Stimulated activated CD4-positive, alpha-beta T cell treated with anti-CD3 and anti-CD28 coated beads, Interleukin-4, amount 100 ng/mL, for 1 hour (primary cell): Measurements from ENCODE around the gene PDE5A.
"Not testable (repeated sequence)": the region's sequence is repeated elsewhere in the genome, so short reads cannot be mapped to it uniquely, and the experiment has no call there.

Source experiments
- DNase-seq: peaks from one replicate; pipeline ENCODE4 v3.0.0-alpha.2; 2020

Gene PDE5A

DNA sequence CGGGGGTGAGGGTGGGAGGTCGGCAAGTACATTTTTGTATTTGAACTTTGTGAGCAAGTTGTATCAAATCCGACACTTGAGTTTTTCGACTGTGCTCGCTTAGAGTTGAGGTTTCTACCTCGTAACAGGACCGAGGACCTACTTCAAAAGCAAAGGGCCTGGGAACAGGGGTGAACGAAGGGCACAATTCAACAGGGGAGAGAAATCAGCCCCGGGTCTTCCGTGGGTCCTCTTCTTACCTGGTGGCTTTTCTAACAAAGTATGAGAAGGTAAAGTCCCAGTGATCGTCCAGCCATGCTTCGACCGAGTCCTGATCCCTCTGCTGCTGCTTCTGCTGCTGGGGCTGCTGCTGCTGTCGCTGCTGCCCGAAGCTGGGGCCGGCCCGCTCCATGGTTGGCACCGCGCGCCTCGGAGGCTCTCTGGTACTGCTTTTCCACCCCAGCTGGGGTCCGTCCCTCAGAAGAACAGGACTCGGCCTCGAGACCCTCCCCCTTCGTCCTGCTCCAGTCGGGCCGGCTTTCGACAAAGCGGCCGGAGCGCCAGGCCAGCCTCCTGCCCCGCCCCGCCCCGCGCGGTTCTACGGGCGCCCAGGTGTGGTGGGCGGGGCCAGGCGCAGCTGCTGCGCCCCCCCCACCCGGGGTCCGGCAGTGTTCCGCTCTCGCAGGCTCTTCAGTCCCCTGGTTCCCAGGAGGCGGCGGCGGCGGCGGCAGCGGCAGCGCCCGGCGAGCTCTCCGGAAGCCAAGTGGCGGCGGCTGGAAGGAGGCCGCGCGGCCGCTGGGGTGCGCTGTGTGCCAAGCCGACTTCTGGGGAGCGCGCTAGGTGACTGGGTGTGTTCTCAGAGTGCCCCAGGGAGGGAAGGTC, at the start of gene PDE5A:
Gene PDE5A, minus strand, starts transcription at position 524 of the 861 bp plus-strand sequence. Its CDS starts 133 bp downstream, at position 391.
- DNase-seq, result peak; percentile 81

DNA sequence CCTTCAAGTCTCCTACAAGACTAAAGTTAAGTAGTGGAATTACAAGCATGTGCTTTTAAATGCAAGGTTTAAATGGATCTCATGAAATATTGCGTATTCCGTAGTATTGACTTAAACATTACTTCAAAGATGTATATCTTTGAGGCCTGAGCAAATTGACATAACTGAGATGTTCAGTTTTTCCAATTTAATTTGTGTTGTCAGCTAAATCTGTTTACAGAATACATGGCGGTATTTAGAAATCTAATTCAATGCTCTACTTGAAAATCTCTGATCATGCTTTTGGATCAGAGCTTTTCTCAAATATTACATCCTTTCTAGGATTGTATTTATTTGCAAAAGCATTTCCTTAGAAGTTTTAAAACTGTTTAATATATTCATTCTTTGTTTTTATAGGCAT, 47.5 kb upstream of the PDE5A start:
- no peak for DNase-seq

DNA sequence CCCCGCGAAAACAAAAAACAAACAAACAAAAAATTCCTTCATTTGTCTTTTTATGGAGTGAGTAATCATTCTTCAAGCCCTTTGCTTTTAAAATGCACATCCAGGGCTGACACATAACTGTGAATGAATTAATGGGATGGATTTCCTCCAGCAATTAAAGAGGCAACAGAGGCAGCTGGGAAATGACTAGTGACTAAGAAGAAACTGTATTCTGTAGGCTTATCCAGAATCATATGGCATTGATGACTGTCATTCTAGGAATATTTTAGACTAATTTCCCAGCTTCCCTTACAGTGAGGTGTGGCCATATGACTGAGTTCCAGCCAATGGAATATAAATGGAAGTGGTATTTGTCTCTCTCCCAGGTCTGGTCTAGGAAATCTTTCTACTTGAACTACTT, 46.8 kb upstream of the PDE5A start:
- DNase-seq, result no peak

GRCh38 chr4:119672938-119673337, 44.3 kb upstream of the PDE5A start:
- DNase-seq, result no peak

DNA sequence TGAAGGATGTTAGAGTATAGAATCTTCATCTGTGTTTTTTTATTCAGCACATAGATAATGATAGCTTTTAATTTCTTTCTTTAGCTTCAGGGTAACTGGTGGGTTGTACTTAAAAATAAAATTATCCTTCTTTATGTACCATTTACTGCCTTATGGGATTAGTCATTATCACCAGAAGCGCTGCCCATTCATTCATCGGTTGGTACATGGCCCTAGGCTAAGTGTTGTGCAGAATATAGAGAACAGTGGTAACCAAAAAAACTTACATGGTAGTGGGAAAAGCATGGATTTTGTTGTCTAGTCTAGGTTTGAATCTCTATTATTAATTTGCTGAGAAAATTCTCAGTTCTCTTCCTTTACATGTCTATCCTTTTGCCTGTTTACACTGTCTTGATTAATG, 43.5 kb upstream of the PDE5A start:
- DNase-seq, result no peak

- no peak for DNase-seq
Observed at GRCh38 chr4:119671205-119671604, 42.6 kb upstream of the PDE5A start.

DNA sequence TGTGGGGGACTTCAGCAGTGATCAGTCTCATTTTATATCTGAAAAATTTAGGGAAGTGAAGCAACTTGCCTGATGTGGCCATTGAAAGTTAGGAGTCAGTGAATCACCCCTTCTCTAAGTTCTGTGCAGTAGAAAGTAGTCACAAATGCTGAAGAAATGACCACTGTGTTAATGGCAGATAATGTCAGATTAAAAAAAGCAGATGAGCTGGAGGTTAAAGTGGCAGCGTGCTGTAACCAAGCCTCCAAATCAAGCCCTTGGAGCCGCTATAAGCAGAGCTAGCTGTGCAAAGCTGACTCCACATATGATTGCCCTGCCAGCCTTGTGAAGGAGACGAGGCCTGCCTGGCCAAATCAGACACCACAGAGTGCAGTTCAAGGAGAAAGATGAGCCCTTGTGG, 39.2 kb upstream of the PDE5A start:
- no peak for DNase-seq

DNA sequence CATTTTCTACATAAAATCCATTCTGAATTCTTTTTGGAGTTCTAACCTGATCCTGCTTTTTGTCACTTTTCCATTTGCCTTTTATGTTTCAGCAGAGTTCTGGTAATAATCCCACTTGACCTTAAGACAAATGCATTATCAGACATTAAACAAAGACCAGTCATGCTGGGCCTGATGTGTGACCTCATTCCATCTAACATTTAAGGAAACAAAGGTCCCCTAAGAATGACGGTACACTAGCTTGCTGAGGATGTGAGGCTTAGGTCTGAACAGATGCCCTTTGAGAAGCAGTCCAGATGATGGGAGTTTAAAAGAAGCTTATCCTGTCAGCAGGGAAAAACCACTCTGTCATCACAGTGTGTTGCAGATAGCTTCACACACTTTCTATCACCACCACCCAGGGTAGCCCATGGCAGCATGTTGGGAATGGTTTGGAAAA, 38.1 kb upstream of the PDE5A start:
- DNase-seq, result no peak

DNA sequence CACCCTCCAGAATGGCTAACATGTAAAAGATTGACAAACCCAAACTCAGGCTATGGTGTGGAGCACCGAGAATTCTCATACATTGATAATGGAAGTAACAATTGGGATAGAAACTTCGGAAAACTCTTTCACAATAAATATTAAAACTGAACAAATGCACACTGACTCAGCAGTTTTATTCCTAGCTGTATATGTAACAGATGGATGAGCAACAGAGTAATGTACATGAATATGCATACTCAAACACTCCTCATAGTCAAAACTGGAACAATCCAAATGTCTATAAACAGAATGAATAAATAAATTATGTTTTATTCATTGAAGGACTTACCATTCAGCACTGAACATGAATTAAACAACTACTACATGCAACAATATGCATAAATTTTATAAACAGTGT, 37.1 kb upstream of the PDE5A start:
- no peak for DNase-seq

DNA sequence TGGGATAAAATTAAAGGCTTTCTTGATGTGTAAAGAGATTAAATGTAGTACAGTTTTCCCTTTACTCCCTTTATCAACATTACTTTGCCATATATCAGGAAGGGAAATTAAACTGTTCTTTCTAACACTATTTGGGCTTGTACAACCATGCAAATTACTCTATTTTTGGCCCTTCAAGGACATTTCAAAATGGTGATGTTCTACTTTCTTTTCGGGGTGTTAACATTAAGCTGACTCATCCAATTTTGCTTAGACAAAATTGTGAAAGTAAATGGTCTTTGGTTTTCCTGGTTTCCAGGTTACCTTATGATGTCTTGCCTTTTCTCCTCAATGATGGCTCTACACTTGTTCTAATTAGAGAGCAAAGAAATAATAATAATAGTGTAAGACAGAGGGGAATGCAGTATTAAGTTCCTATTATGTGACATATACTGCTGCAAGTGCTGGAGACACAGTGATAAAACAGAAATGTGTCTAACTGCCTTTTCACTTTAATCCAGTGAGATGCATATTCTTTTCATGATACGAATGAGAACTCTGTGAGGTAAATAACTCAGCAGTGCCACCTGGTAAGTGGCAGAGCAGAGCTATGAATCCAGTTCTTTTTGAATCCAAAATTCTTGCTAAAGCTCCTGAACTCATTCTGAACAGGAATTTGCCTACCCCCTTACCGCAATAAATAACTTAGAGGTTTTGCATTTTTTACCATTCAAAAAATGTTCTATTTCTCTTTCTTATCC, 35.7 kb upstream of the PDE5A start:
- no peak for DNase-seq

DNA sequence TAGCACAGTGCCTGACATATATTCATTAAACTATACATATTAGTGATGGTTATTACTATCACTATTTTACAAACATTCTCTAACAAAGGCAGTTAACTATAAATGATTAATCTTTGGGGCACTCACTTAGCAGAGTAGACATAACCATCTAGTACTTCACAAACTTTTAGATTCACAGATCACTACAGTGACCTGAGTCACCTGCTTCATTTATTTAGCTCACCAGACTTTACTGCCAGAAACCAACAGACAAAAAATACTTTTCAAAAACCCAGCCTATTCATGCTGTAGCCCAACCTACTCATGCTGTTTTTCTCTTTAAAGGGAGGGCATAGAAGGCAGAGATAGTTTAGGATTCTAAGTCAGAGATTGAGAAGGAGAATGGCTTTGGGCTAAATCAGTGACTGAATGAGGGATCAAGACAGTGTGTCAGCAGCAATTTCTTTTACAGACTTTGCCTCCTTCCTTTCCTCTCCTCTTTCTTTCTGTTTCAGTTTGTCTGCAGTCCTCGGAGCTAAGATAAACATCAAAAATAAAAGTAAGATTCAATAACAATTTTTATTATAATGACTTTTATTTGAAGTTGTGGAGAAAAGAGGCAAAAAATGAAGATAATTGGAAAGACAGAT, 34.7 kb upstream of the PDE5A start:
- DNase-seq, result no peak

- not testable (repeated sequence) for DNase-seq
Observed at GRCh38 chr4:119662612-119663011, 34.0 kb upstream of the PDE5A start.

DNA sequence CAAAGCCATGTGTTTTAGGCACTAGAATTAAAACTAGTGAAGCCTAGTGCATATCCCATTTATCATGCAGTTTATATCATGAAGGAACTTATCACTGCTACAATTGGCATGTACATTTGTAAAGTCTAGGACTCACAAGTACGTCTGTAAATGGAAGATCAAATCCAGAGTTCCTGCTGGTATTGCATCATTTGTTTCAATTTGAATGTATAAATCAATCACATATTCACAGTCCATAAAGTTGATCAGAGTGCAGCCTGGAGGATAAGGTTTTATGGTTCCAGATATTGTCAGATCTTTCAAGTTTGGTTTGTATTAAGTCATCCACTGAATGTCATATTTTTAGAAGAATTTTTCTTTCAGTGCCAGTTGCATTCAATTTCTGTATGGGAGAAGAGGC, 32.6 kb upstream of the PDE5A start:
- no peak for DNase-seq

DNA sequence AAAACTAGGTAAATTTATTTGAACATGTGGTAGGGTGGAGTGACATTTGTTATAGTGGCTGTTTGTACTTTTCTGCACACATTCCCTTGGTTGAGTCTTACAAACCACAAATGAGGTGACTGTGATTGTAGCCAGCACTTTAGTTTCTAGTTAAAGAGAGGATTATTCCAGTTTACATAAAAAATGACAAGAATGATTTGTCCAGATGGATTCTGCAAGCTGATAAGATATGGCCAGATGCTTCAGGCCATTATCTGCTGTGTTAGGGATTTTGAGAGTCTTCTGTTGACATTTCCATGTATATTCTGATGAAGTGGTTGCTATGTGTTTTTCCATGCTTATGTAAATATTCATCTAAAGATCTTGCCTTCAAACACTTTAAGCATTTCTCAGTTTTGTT, 31.0 kb upstream of the PDE5A start:
- no peak for DNase-seq

GRCh38 chr4:119657111-119657611, 28.6 kb upstream of the PDE5A start:
- no peak for DNase-seq

- no peak for DNase-seq
Observed at GRCh38 chr4:119656342-119656741, 27.7 kb upstream of the PDE5A start.

- DNase-seq, result no peak
Observed at GRCh38 chr4:119655111-119655837, 26.7 kb upstream of the PDE5A start.

GRCh38 chr4:119653990-119654389, 25.4 kb upstream of the PDE5A start:
- DNase-seq, result no peak

GRCh38 chr4:119652998-119653397, 24.4 kb upstream of the PDE5A start:
- no peak for DNase-seq

DNA sequence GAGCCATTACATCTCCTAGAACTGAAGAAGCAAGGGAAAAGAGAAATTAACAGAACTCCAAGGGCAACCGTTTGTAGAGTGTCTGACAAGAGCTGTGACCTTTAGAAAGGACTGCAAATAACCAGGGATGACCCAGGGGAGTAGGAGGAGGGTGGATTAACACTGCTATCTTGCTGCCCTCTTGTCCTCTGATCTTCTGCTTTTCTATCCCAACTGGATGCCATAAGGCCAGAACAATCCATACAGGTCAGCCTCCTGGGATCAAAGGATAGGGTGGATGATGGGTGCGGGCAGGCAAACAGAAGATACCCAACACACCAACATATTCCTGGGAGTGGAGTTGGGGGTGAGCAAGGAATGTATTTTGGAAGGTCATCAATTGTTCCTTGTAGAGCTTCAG, 19.8 kb upstream of the PDE5A start:
- DNase-seq, result no peak

GRCh38 chr4:119647558-119647957, 19.0 kb upstream of the PDE5A start:
- no peak for DNase-seq

DNA sequence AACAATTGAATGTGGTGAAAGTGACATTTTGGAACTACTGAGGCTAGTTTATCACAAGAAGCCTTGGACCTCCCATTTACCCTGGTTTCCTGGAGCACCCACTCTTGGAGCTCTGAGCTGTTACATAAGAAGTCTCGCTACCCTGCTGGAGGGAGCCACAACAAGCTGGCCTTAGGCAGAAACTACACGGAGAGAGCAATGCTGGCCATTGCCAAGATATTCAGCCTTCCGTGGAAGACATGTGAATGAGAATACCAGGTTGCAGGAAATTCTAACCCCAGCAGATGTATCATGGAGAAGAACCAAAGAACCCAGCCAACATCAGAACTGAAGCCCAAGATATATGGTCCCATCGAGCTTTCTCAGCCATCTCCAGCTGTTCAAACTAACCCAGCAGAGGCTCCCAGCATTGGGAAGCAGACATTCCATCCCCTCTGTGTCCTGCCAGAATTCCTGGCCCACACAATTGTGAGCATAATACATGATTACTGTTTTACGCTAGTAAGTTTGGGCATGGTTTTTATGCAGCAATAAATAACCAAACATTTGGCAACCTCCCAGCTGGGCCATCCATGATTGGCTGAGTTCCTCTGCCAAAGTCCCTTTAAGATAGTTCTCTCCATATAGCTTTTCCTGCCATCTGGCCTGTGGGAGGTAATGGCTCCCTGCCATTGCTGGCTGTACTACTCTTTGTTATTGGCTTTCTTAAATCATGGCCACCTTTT, 17.9 kb upstream of the PDE5A start:
- DNase-seq, result no peak
